Motor neuron (in vitro differentiated cells): ENCODE results near the gene ENO1. TPM values are rescaled to one million over a fixed set of nuclear protein-coding genes. Genes with fewer than 3 reads are reported as not detected.

Experiments used
- ATAC-seq, 8 experiments: fragments of 200-7000 bp; cut with Tn5 transposase; replicated peaks in 6 of 8; 2 replicates each; pipeline ENCODE4 v1.8.0; 2021; ENCODE audit warnings: mild to moderate bottlenecking in 8 of 8, moderate library complexity in 8 of 8
- H3K27ac ChIP-seq, 2 donors: fragments of 250-450 bp; sonication (Bioruptor Pico); 2 replicates each; pipeline ENCODE4 v1.9.0; 2021; ENCODE audit warnings: antibody characterized with exemption in 2 of 2, mild to moderate bottlenecking in 2 of 2, moderate library complexity in 1 of 2
- H3K4me1 ChIP-seq, 2 donors: fragments of 250-450 bp; sonication (Bioruptor Pico); replicated peaks in 1 of 2; 2 replicates each; pipeline ENCODE4 v1.6.1; 2021; ENCODE audit warnings: antibody characterized with exemption in 2 of 2, mild to moderate bottlenecking in 2 of 2, moderate library complexity in 1 of 2
- H3K4me3 ChIP-seq, 5 donors: fragments of 250-450 bp; sonication (Bioruptor Pico); 2 replicates each; pipeline ENCODE4 v1.9.0; 2021; ENCODE audit warnings: antibody characterized with exemption in 5 of 5, mild to moderate bottlenecking in 5 of 5, moderate library complexity in 4 of 5
- WGBS, 10 experiments: fragments of 450-650 bp; shearing (Covaris generic); methylation state at CpG; one replicate each; pipeline ENCODE4 v1.0.0; 2022; 5-methylcytosine and 5-hydroxymethylcytosine counted together
- in situ Hi-C, 9 experiments: fragments of 400-800 bp; cut with MboI; loops; one replicate each; pipeline ENCODE4 v1.15.0; 2021; ENCODE audit warnings: low sequenced_read_pairs in 9 of 9, low pct_unique_long_range_greater_than_20kb in 2 of 9; ENCODE audit not compliant: unreplicated experiment in 9 of 9
- total RNA-seq, 8 experiments: library from RNA; unstranded; fragments of 300-600 nt; gene quantifications; 2 replicates each; pipeline versions ENCODE4 v1.2.3 to v1.2.4, GENCODE V29; 2022

Gene ENO1
- total RNA-seq, 8 experiments from 2014 or later: 1,090 to 3,052 (median 1,563) TPM

GRCh38 chr1:8863794-8864233 lies 14.7 kb downstream of the ENO1 start:
- 87 to 100% (median 94%) methylated on average over 3 to 11 of the region's 13 CpGs; no CpG with 5 or more reads in 2 of the 10 experiments for WGBS, 10 experiments
- H3K27ac ChIP-seq: peak overlapping the region in 1 of 2 donors; percentile 9
- no peaks in the 10 kb centered on the region for H3K4me1 ChIP-seq
- in situ Hi-C loops: no loop called here
- no peak overlapping the region for H3K4me3 ChIP-seq
- ATAC-seq: no peak

GRCh38 chr1:8863138-8863537 lies 15.3 kb downstream of the ENO1 start:
- Histone ChIP-seq H3K27ac (peak overlapping the region in 1 of 2 donors; percentile 36), H3K4me1 (no peaks in the 10 kb centered on the region), H3K4me3 (no peak overlapping the region)
- in situ Hi-C loops: no loop called here
- ATAC-seq: no peak
- WGBS, 10 experiments: 80 to 100% (median 91%) methylated on average over 1 to 6 of the region's 7 CpGs; no CpG with 5 or more reads in 4 of the 10 experiments

- in situ Hi-C loops: no loop called here
- H3K4me3 ChIP-seq: no peak overlapping the region
- H3K4me1 ChIP-seq: no peaks in the 10 kb centered on the region
- 85 to 100% (median 100%) methylated on average over 1 to 4 of the region's 4 CpGs; no CpG with 5 or more reads in 3 of the 10 experiments for WGBS, 10 experiments
- no peak overlapping the region for H3K27ac ChIP-seq
- ATAC-seq: peak in 6 of 8 experiments; percentile 10 to 57 (median 30)
These were observed 16.0 kb downstream of the ENO1 start for GRCh38 chr1:8862528-8862927.

- in situ Hi-C loops: no loop called here
- Histone ChIP-seq H3K27ac (no peak overlapping the region), H3K4me3 (no peak overlapping the region)
These were observed 17.6 kb downstream of the ENO1 start for GRCh38 chr1:8860738-8861516.

GRCh38 chr1:8858888-8859706 lies 19.4 kb downstream of the ENO1 start:
- in situ Hi-C loops: no loop called here
- peak; percentile 3 to 29 (median 22) for ATAC-seq
- WGBS, 10 experiments: 73 to 91% (median 82%) methylated on average over 1 to 10 of the region's 12 CpGs; no CpG with 5 or more reads in 2 of the 10 experiments
- H3K4me1 ChIP-seq: no peaks in the 10 kb centered on the region
- H3K27ac ChIP-seq: no peak overlapping the region
- H3K4me3 ChIP-seq: no peak overlapping the region

More at GRCh38 chr1:8860738-8861516, 17.6 kb downstream of the ENO1 start:
- WGBS, 10 experiments: 83 to 100% (median 96%) methylated on average over 1 to 16 of the region's 21 CpGs; no CpG with 5 or more reads in 2 of the 10 experiments
- no peak for ATAC-seq
- no peaks in the 10 kb centered on the region for H3K4me1 ChIP-seq

GRCh38 chr1:8858112-8858668 lies 20.3 kb downstream of the ENO1 start:
- peak in 4 of 8 experiments; percentile 4 to 18 (median 8) for ATAC-seq

GRCh38 chr1:8856689-8857412 lies 21.6 kb downstream of the ENO1 start:
- in situ Hi-C loops: no loop called here
- 78 to 100% (median 89%) methylated on average over 1 to 13 of the region's 14 CpGs; no CpG with 5 or more reads in 2 of the 10 experiments for WGBS, 10 experiments
- H3K27ac ChIP-seq: no peak overlapping the region
- H3K4me3 ChIP-seq: no peak overlapping the region
- no peaks in the 10 kb centered on the region for H3K4me1 ChIP-seq
- ATAC-seq: peak in 5 of 8 experiments; percentile 3 to 44 (median 20)

More at GRCh38 chr1:8858112-8858668, 20.3 kb downstream of the ENO1 start:
- in situ Hi-C loops: no loop called here
- Histone ChIP-seq H3K4me3 (no peak overlapping the region), H3K27ac (no peak overlapping the region), H3K4me1 (no peaks in the 10 kb centered on the region)
- 29 to 100% (median 84%) methylated on average over 1 to 2 of the region's 2 CpGs; no CpG with 5 or more reads in 2 of the 10 experiments for WGBS, 10 experiments

- Histone ChIP-seq H3K4me1 (no peaks in the 10 kb centered on the region), H3K4me3 (no peak overlapping the region), H3K27ac (no peak overlapping the region)
- in situ Hi-C loops: no loop called here
- ATAC-seq: peak in 2 of 8 experiments; percentile 11 to 27
- 76 to 100% (median 90%) methylated on average over 1 to 7 of the region's 7 CpGs; no CpG with 5 or more reads in 3 of the 10 experiments for WGBS, 10 experiments
These were observed 24.2 kb downstream of the ENO1 start for GRCh38 chr1:8854240-8854639.

- in situ Hi-C loops: no loop called here
- ATAC-seq: no peak
- peaks cover 6 to 9% of the 10 kb centered on the region in 2 donors for H3K4me1 ChIP-seq
- WGBS, 10 experiments: 70 to 100% (median 85%) methylated on average over 2 to 5 of the region's 5 CpGs; no CpG with 5 or more reads in 1 of the 10 experiments
- H3K4me3 ChIP-seq: no peak overlapping the region
- no peak overlapping the region for H3K27ac ChIP-seq
These were observed 27.4 kb downstream of the ENO1 start for GRCh38 chr1:8851060-8851459.

GRCh38 chr1:8848663-8849386 lies 29.7 kb downstream of the ENO1 start:
- Histone ChIP-seq H3K4me1 (peaks cover 12 to 13% of the 10 kb centered on the region in 2 donors), H3K27ac (peak overlapping the region; percentile 5 to 22), H3K4me3 (no peak overlapping the region)
- in situ Hi-C loops: loop anchor here in 4 of 9 experiments (25.0 kb wide), 1 partner anchor 287 kb away; no protein-coding TSS in a partner anchor
- WGBS, 10 experiments: 15 to 85% (median 46%) methylated on average over 1 to 10 of the region's 19 CpGs; no CpG with 5 or more reads in 1 of the 10 experiments
- peak; percentile 63 to 99 (median 99) for ATAC-seq

- in situ Hi-C loops: loop anchor here in 4 of 9 experiments (25.0 kb wide), 1 partner anchor 286 kb away; no protein-coding TSS in a partner anchor
- peaks cover 12 to 13% of the 10 kb centered on the region in 2 donors for H3K4me1 ChIP-seq
- ATAC-seq: no peak
- WGBS, 10 experiments: 67 to 75% (median 71%) methylated on average over 2 to 4 of the region's 5 CpGs; no CpG with 5 or more reads in 7 of the 10 experiments
- H3K4me3 ChIP-seq: no peak overlapping the region
- H3K27ac ChIP-seq: peak overlapping the region in 1 of 2 donors; percentile 22
These were observed 30.5 kb downstream of the ENO1 start for GRCh38 chr1:8847990-8848389.
